Endothelial cell of umbilical vein (primary cell): ENCODE data around the gene KLF13. TPM values are rescaled to one million over a fixed set of nuclear protein-coding genes. Genes with fewer than 3 reads are reported as not detected.

Source experiments
- BruUV-seq: library from RNA; stranded (reverse); fragments of 400-500 nt; replicated peaks from 2 replicates; lab custom pipeline; 2021; lab: Mats Ljungman, UMichigan
- CTCF ChIA-PET: fragments of 300-600, 350-600 bp; sonication (Branson Sonifier 250); formaldehyde crosslinking; loops from one replicate; lab custom pipeline; 2021; ENCODE audit warnings: antibody characterized with exemption, inconsistent platforms; lab: Charles Lee
- POLR2A ChIA-PET: fragments of 300-600, 350-600 bp; sonication (Branson Sonifier 250); formaldehyde crosslinking; loops from one replicate; lab custom pipeline; 2021; ENCODE audit warnings: antibody characterized with exemption, inconsistent platforms; lab: Charles Lee
- DNase-seq: peaks from one replicate; pipeline ENCODE4 v3.0.0-alpha.2; 2011; ENCODE audit warnings: low read depth, low spot score
- FAIRE-seq: peaks from 2 replicates; lab custom pipeline; 2011; peaks lifted over from hg19 to GRCh38; lab: Jason Lieb, UNC
- H2AFZ ChIP-seq: 2 replicates; pipeline ENCODE4 v1.6.0; 2012; ENCODE audit warnings: low read depth, low read length, control low read depth, inconsistent platforms
- H3K27ac ChIP-seq: 2 replicates; pipeline ENCODE4 v1.5.1; 2011; ENCODE audit warnings: low read depth, mild to moderate bottlenecking, control low read depth, low read length, moderate library complexity; ENCODE audit not compliant: insufficient read depth
- H3K27me3 ChIP-seq, 2 experiments: 2 replicates each; pipeline versions ENCODE4 v1.6.0 to v1.6.1; 2011; ENCODE audit warnings: low read length in 2 of 2, mixed read lengths in 1 of 2; ENCODE audit not compliant: control insufficient read depth in 2 of 2, insufficient read depth in 2 of 2
- H3K36me3 ChIP-seq, 2 experiments: 2 replicates in 1 of 2; 3 replicates in 1 of 2; pipeline ENCODE4 v1.5.1; 2011; ENCODE audit warnings: low read length in 2 of 2, mild to moderate bottlenecking in 1 of 2, moderate library complexity in 1 of 2; ENCODE audit not compliant: control insufficient read depth in 2 of 2, insufficient read depth in 2 of 2; ENCODE audit errors: extremely low read depth in 1 of 2
- H3K4me1 ChIP-seq: 3 replicates; pipeline ENCODE4 v1.5.1; 2011; ENCODE audit warnings: mild to moderate bottlenecking, low read length; ENCODE audit not compliant: control insufficient read depth, insufficient read depth; ENCODE audit errors: extremely low read depth
- H3K4me2 ChIP-seq: 2 replicates; pipeline ENCODE4 v1.6.1; 2011; ENCODE audit warnings: low read length, control low read depth, mixed read lengths; ENCODE audit not compliant: insufficient read depth
- H3K4me3 ChIP-seq, 3 experiments: fragments of 200-600 bp in 1 of 3; sonication (generic), shearing (Covaris generic) in 1 of 3; replicated peaks in 1 of 3; 2 replicates each; pipeline ENCODE4 v1.5.1; 2011 to 2016; ENCODE audit warnings: control low read depth in 3 of 3, low read length in 3 of 3, mild to moderate bottlenecking in 2 of 3, inconsistent platforms in 1 of 3, low read depth in 1 of 3, moderate library complexity in 1 of 3; ENCODE audit not compliant: insufficient read depth in 1 of 3
- H3K79me2 ChIP-seq: 2 replicates; pipeline ENCODE4 v1.6.0; 2012; ENCODE audit warnings: low read length, inconsistent platforms; ENCODE audit not compliant: control insufficient read depth, insufficient read depth
- H3K9ac ChIP-seq: replicated peaks from 2 replicates; pipeline ENCODE3; 2011; ENCODE audit warnings: low read length, control low read depth; ENCODE audit not compliant: insufficient read depth; ENCODE audit errors: extremely low read depth
- H3K9me1 ChIP-seq: replicated peaks from 3 replicates; pipeline ENCODE4 v1.6.0; 2011; ENCODE audit warnings: mild to moderate bottlenecking, low read length; ENCODE audit not compliant: control insufficient read depth, insufficient read depth; ENCODE audit errors: extremely low read depth
- H3K9me3 ChIP-seq: replicated peaks from 2 replicates; pipeline ENCODE4 v1.5.1; 2012; ENCODE audit warnings: low read length, inconsistent platforms; ENCODE audit not compliant: control insufficient read depth, insufficient read depth
- H4K20me1 ChIP-seq: replicated peaks from 2 replicates; pipeline ENCODE3; 2011; ENCODE audit warnings: mild to moderate bottlenecking, low read length; ENCODE audit not compliant: control insufficient read depth, insufficient read depth; ENCODE audit errors: extremely low read depth
- EZH2 ChIP-seq: IDR thresholded peaks from 2 replicates; pipeline ENCODE4 v1.6.1; 2012; ENCODE audit warnings: borderline replicate concordance, low read depth, mild to moderate bottlenecking, moderate library complexity, low read length, inconsistent platforms; ENCODE audit not compliant: severe bottlenecking
- FOS ChIP-seq: IDR thresholded peaks from 2 replicates; pipeline ENCODE4 v1.6.1; 2011; ENCODE audit warnings: mild to moderate bottlenecking, low read length, moderate library complexity, borderline replicate concordance; ENCODE audit not compliant: insufficient read depth
- GATA2 ChIP-seq: IDR thresholded peaks from 2 replicates; pipeline ENCODE4 v1.7.0; 2011; ENCODE audit warnings: low read depth, mild to moderate bottlenecking, moderate library complexity, mixed read lengths, low read length; ENCODE audit not compliant: insufficient read length, insufficient read depth
- JUN ChIP-seq: IDR thresholded peaks from 2 replicates; pipeline ENCODE4 v1.6.1; 2011; ENCODE audit warnings: borderline replicate concordance, low read depth; ENCODE audit not compliant: insufficient read length, insufficient read depth
- MYC ChIP-seq: IDR thresholded peaks from one replicate; pipeline ENCODE4 v1.6.1; 2011; ENCODE audit warnings: mild to moderate bottlenecking, low read depth, low read length
- POLR2A ChIP-seq: IDR thresholded peaks from 2 replicates; pipeline ENCODE4 v1.6.1; 2012; ENCODE audit warnings: low read depth, mild to moderate bottlenecking, control low read depth, low read length
- POLR2AphosphoS5 ChIP-seq: IDR thresholded peaks from 2 replicates; pipeline ENCODE4 v1.6.1; 2012; ENCODE audit warnings: low read depth, mild to moderate bottlenecking, control low read depth, low read length, moderate library complexity; ENCODE audit not compliant: insufficient read depth
- dilution Hi-C: fragments of 300-500 bp; cut with MboI; formaldehyde crosslinking; loops from one replicate; pipeline ENCODE4 v1.15.0; 2019; ENCODE audit warnings: low sequenced_read_pairs; ENCODE audit not compliant: extremely low pct_ligation_motif_present
- intact Hi-C: fragments of 100-400 bp; cut with micrococcal nuclease; formaldehyde crosslinking; loops from one replicate; pipeline ENCODE4 v1.10.0; 2022
- polyA plus RNA-seq, 4 experiments: library from polyadenylated mRNA; depleted of rRNA in 3 of 4; stranded (reverse) in 3 of 4; unstranded in 1 of 4; fragments of >200 nt; gene quantifications; 2 replicates each; pipeline versions ENCODE4 v1.2.1 to v1.2.3, GENCODE V29; 2011 to 2012; ENCODE audit warnings: missing spikeins in 1 of 4
- total RNA-seq: library from RNA; stranded (reverse); gene quantifications from 2 replicates; pipeline ENCODE4 v1.2.3, GENCODE V29; 2021
- TF ChIP-seq, protein P1 (sequence below): IDR thresholded peaks from 2 replicates; pipeline ENCODE4 v1.6.1; 2011; ENCODE audit not compliant: insufficient read depth, insufficient read length
- TF ChIP-seq, protein P2 (sequence below), 2 donors: IDR thresholded peaks; 1 replicate in 1 of 2; 2 replicates in 1 of 2; pipeline ENCODE4 v1.5.1; 2011; ENCODE audit warnings: low read length in 2 of 2, mild to moderate bottlenecking in 2 of 2, moderate library complexity in 2 of 2, control low read depth in 1 of 2, inconsistent platforms in 1 of 2, low read depth in 1 of 2; ENCODE audit not compliant: insufficient read depth in 1 of 2; ENCODE audit errors: extremely low read depth in 1 of 2

KLF13 gene
- total and polyA plus RNA-seq, 2 donors (not counting 3 experiments of a cell fraction or from before 2014, with no cell fraction given) = 10.1 to 31.9 TPM

DNA sequence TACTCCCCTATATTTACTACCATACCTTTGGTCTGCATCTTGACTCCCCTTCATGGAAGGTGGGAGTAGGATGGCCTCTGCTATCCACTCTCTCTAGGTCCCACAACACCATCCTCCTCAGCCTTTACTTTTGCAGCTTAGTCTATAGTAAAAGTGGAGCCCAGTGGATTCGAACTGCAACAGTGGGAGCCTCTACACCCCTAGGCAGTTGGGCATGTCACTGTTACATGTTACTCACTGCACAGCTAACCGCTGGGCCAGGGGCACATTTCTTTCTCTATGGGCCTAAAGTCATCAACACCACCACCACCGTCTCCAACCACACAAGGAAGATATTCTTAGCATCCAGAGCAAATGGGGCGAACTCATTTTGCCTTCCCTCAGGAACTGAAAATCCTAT is 62.9 kb downstream of the KLF13 start:
- H3K27me3 ChIP-seq = peaks cover 2 to 5% of the 10 kb centered on the region in 2 experiments
- dilution Hi-C loops (no loop called here), intact Hi-C loops (no loop called here)
- H3K9me3 ChIP-seq = no peaks in the 10 kb centered on the region
- POLR2A ChIA-PET = no interaction called here
- no peaks in the 10 kb centered on the region for H4K20me1 ChIP-seq
- no peak overlapping the region for H3K9ac ChIP-seq
- no TSS peak for BruUV-seq
- no peak overlapping the region for H3K4me3 ChIP-seq
- FAIRE-seq (no peak), DNase-seq (no peak)
- no peak for TF ChIP-seq EZH2
- TF ChIP-seq GATA2 = no peak
- no peak for TF ChIP-seq JUN
- TF ChIP-seq, protein P1, sequence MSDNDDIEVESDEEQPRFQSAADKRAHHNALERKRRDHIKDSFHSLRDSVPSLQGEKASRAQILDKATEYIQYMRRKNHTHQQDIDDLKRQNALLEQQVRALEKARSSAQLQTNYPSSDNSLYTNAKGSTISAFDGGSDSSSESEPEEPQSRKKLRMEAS = no peak
- no peak for TF ChIP-seq MYC
- TF ChIP-seq POLR2AphosphoS5 = no peak
- TF ChIP-seq POLR2A = no peak
- TF ChIP-seq, protein P2, sequence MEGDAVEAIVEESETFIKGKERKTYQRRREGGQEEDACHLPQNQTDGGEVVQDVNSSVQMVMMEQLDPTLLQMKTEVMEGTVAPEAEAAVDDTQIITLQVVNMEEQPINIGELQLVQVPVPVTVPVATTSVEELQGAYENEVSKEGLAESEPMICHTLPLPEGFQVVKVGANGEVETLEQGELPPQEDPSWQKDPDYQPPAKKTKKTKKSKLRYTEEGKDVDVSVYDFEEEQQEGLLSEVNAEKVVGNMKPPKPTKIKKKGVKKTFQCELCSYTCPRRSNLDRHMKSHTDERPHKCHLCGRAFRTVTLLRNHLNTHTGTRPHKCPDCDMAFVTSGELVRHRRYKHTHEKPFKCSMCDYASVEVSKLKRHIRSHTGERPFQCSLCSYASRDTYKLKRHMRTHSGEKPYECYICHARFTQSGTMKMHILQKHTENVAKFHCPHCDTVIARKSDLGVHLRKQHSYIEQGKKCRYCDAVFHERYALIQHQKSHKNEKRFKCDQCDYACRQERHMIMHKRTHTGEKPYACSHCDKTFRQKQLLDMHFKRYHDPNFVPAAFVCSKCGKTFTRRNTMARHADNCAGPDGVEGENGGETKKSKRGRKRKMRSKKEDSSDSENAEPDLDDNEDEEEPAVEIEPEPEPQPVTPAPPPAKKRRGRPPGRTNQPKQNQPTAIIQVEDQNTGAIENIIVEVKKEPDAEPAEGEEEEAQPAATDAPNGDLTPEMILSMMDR (IDR thresholded peaks at IDR 0.05; ENCODE audit: extremely low read depth in 1 of 2, insufficient read depth in 1 of 2, low read depth in 1 of 2, low read length in 2 of 2) = no peak
- TF ChIP-seq FOS = no peak
- CTCF ChIA-PET = interaction anchor here (1.8 kb wide), 1 partner anchor 26 kb away, joined by 4 read pairs; no protein-coding TSS in a partner anchor
- H3K4me2 ChIP-seq = no peak overlapping the region
- H3K9me1 ChIP-seq = no peaks in the 10 kb centered on the region
- H2AFZ ChIP-seq = no peak overlapping the region
- peaks cover 6% of the 10 kb centered on the region for H3K4me1 ChIP-seq
- no peaks in the 10 kb centered on the region for H3K79me2 ChIP-seq
- H3K27ac ChIP-seq = no peak overlapping the region
- no peaks in the 10 kb centered on the region for H3K36me3 ChIP-seq
